CD4-positive, alpha-beta T cell treated with Interleukin-2 at 100 ng/mL for 4 hours (primary cell): ENCODE measurements around the gene LRRC8A.
A peak's percentile ranks its signal among the peaks of the same experiment; 100 is the strongest.
"Not testable (repeated sequence)": the region's sequence is repeated elsewhere in the genome, so short reads cannot be mapped to it uniquely, and the experiment has no call there.

Experiments used
- DNase-seq: peaks from one replicate; pipeline ENCODE4 v3.0.0-alpha.2; 2020; ENCODE audit warnings: low spot score

Gene LRRC8A

GRCh38 chr9:128881884-128882676 is at the start of gene LRRC8A, which contains the start of gene KYAT1:
Gene LRRC8A, plus strand, starts transcription at chr9:128882133. Its CDS starts 25,032 bp downstream, at chr9:128907165.
Gene KYAT1, minus strand, starts transcription at chr9:128881950. Its CDS starts 36,545 bp downstream, at chr9:128845405.
- DNase-seq = peak; percentile 98

- DNase-seq = no peak
Measured at GRCh38 chr9:128833696-128834095, 48.2 kb upstream of the LRRC8A start.

- DNase-seq = no peak
Measured at GRCh38 chr9:128835246-128836210, 46.4 kb upstream of the LRRC8A start.

GRCh38 chr9:128836509-128837145 is 45.3 kb upstream of the LRRC8A start:
- no peak for DNase-seq

GRCh38 chr9:128838338-128838737 is 43.6 kb upstream of the LRRC8A start:
- DNase-seq = no peak

GRCh38 chr9:128840524-128840923 is 41.4 kb upstream of the LRRC8A start:
- no peak for DNase-seq

GRCh38 chr9:128841694-128842492 is 40.0 kb upstream of the LRRC8A start:
- no peak for DNase-seq

- not testable (repeated sequence) for DNase-seq
Measured at GRCh38 chr9:128843171-128843570, 38.8 kb upstream of the LRRC8A start.

- DNase-seq = no peak
Measured at GRCh38 chr9:128845186-128845931, 36.6 kb upstream of the LRRC8A start.

GRCh38 chr9:128846680-128847030 is 35.3 kb upstream of the LRRC8A start:
- DNase-seq = no peak

- DNase-seq = no peak
Measured at GRCh38 chr9:128847803-128848202, 34.1 kb upstream of the LRRC8A start.

GRCh38 chr9:128851024-128851423 is 30.9 kb upstream of the LRRC8A start:
- DNase-seq = not testable (repeated sequence)

GRCh38 chr9:128851779-128852600 is 29.9 kb upstream of the LRRC8A start:
- peak; percentile 14 for DNase-seq

GRCh38 chr9:128852646-128853045 is 29.3 kb upstream of the LRRC8A start:
- not testable (repeated sequence) for DNase-seq

- DNase-seq = not testable (repeated sequence)
Measured at GRCh38 chr9:128854454-128854853, 27.5 kb upstream of the LRRC8A start.

GRCh38 chr9:128858476-128858875 is 23.5 kb upstream of the LRRC8A start:
- DNase-seq = not testable (repeated sequence)

- no peak for DNase-seq
Measured at GRCh38 chr9:128860937-128861336, 21.0 kb upstream of the LRRC8A start.

GRCh38 chr9:128861501-128861900 is 20.4 kb upstream of the LRRC8A start:
- DNase-seq = no peak

GRCh38 chr9:128862401-128862851 is 19.5 kb upstream of the LRRC8A start:
- no peak for DNase-seq

GRCh38 chr9:128863647-128864046 is 18.3 kb upstream of the LRRC8A start:
- peak; percentile 83 for DNase-seq
